H1 (cell line): ENCODE measurements around the gene OLFM2. TPM values are rescaled to one million over a fixed set of nuclear protein-coding genes. Genes with fewer than 3 reads are reported as not detected.

ENCODE experiments used
- CTCF ChIA-PET: fragments of 300-600 bp; sonication (Branson Sonifier 250); formaldehyde crosslinking; loops from one replicate; lab custom pipeline; 2021; ENCODE audit not compliant: partially characterized antibody; lab: Charles Lee
- POLR2A ChIA-PET: fragments of 300-600 bp; sonication (Branson Sonifier 250); formaldehyde crosslinking; loops from one replicate; lab custom pipeline; 2021; ENCODE audit warnings: inconsistent platforms; ENCODE audit not compliant: partially characterized antibody; lab: Charles Lee
- DNase-seq, 2 experiments: peaks; one replicate each; pipeline versions ENCODE4 v3.0.0 to v3.0.0-alpha.2; 2010 to 2022; ENCODE audit warnings: low spot score in 2 of 2, low read depth in 1 of 2, mixed read lengths in 1 of 2
- FAIRE-seq: peaks from 2 replicates; lab custom pipeline; 2011; peaks lifted over from hg19 to GRCh38; lab: Jason Lieb, UNC
- H2AFZ ChIP-seq: 2 replicates; pipeline ENCODE4 v1.8.1; 2012; ENCODE audit warnings: low read length, inconsistent platforms
- H2AK5ac ChIP-seq: 2 replicates; pipeline ENCODE4 v1.6.1; 2013; ENCODE audit warnings: low read depth, low read length
- H2BK120ac ChIP-seq: replicated peaks from 2 replicates; pipeline ENCODE3; 2013; ENCODE audit warnings: low read depth, low read length, inconsistent platforms
- H2BK12ac ChIP-seq: 2 replicates; pipeline ENCODE4 v1.6.1; 2013; ENCODE audit warnings: low read depth, low read length
- H2BK15ac ChIP-seq: 2 replicates; pipeline ENCODE4 v1.6.1; 2013; ENCODE audit warnings: low read length
- H2BK20ac ChIP-seq: 2 replicates; pipeline ENCODE4 v1.6.1; 2013; ENCODE audit warnings: low read length
- H2BK5ac ChIP-seq: 2 replicates; pipeline ENCODE4 v1.6.1; 2013; ENCODE audit warnings: low read depth, low read length
- H3K14ac ChIP-seq: 2 replicates; pipeline ENCODE4 v1.6.1; 2013; ENCODE audit warnings: inconsistent platforms; ENCODE audit not compliant: insufficient read length
- H3K18ac ChIP-seq: 2 replicates; pipeline ENCODE4 v1.6.1; 2013; ENCODE audit warnings: low read length; ENCODE audit errors: extremely low read depth
- H3K23ac ChIP-seq: 2 replicates; pipeline ENCODE4 v1.6.1; 2013; ENCODE audit warnings: inconsistent platforms; ENCODE audit not compliant: insufficient read length
- H3K23me2 ChIP-seq: 2 replicates; pipeline ENCODE4 v1.6.1; 2013; ENCODE audit warnings: low read depth, low read length
- H3K27ac ChIP-seq: 2 replicates; pipeline ENCODE4 v1.6.1; 2011; ENCODE audit warnings: low read depth, low read length, inconsistent platforms
- H3K27me3 ChIP-seq, 4 experiments: replicated peaks in 1 of 4; 1 replicate in 1 of 4; 2 replicates in 3 of 4; pipeline versions ENCODE4 v1.6.1 to v1.8.1; 2011 to 2013; ENCODE audit warnings: low read length in 3 of 4, mild to moderate bottlenecking in 3 of 4, inconsistent platforms in 2 of 4, mixed read lengths in 2 of 4, moderate library complexity in 1 of 4; ENCODE audit not compliant: control insufficient read depth in 3 of 4, insufficient read depth in 3 of 4; ENCODE audit errors: extremely low read depth in 1 of 4
- H3K36me3 ChIP-seq, 4 experiments: 2 replicates each; pipeline versions ENCODE4 v1.6.1 to v1.8.1; 2011 to 2013; ENCODE audit warnings: mild to moderate bottlenecking in 4 of 4, low read length in 3 of 4, moderate library complexity in 2 of 4, control low read depth in 1 of 4, inconsistent platforms in 1 of 4; ENCODE audit not compliant: insufficient read depth in 4 of 4, control insufficient read depth in 2 of 4
- H3K4ac ChIP-seq: replicated peaks from 2 replicates; pipeline ENCODE3; 2013; ENCODE audit warnings: low read length, low read depth, mixed read lengths, inconsistent platforms; ENCODE audit not compliant: insufficient read length
- H3K4me1 ChIP-seq, 4 experiments: replicated peaks in 1 of 4; 1 replicate in 1 of 4; 2 replicates in 3 of 4; pipeline versions ENCODE4 v1.6.1 to v1.8.1; 2011 to 2013; ENCODE audit warnings: low read length in 3 of 4, inconsistent platforms in 2 of 4, mixed read lengths in 1 of 4; ENCODE audit not compliant: insufficient read depth in 4 of 4, control insufficient read depth in 3 of 4
- H3K4me2 ChIP-seq, 2 experiments: 2 replicates each; pipeline versions ENCODE4 v1.6.1 to v1.8.1; 2011 to 2013; ENCODE audit warnings: low read depth in 2 of 2, low read length in 2 of 2, control low read depth in 1 of 2, inconsistent platforms in 1 of 2, mild to moderate bottlenecking in 1 of 2; ENCODE audit not compliant: insufficient read depth in 1 of 2
- H3K4me3 ChIP-seq, 4 experiments: fragments of 200-600, 300-600 bp in 1 of 4; sonication (generic), shearing (Covaris generic), sonication (Bioruptor Twin) in 1 of 4; 2 replicates each; pipeline versions ENCODE4 v1.5.1 to v1.8.1; 2011 to 2016; ENCODE audit warnings: low read length in 4 of 4, low read depth in 3 of 4, control low read depth in 2 of 4, inconsistent platforms in 2 of 4, mild to moderate bottlenecking in 2 of 4, mixed read lengths in 1 of 4, moderate library complexity in 1 of 4; ENCODE audit not compliant: insufficient read depth in 2 of 4; ENCODE audit errors: extremely low read depth in 1 of 4
- H3K56ac ChIP-seq: replicated peaks from 2 replicates; pipeline ENCODE3; 2013; ENCODE audit warnings: low read depth, mild to moderate bottlenecking, mixed read lengths, low read length, inconsistent platforms; ENCODE audit not compliant: insufficient read length
- H3K79me1 ChIP-seq: 2 replicates; pipeline ENCODE4 v1.6.1; 2013; ENCODE audit warnings: low read depth, low read length, control low read depth
- H3K79me2 ChIP-seq, 2 experiments: 2 replicates each; pipeline versions ENCODE4 v1.6.1 to v1.8.1; 2012 to 2013; ENCODE audit warnings: low read length in 2 of 2, mild to moderate bottlenecking in 2 of 2, inconsistent platforms in 1 of 2; ENCODE audit not compliant: insufficient read depth in 2 of 2, control insufficient read depth in 1 of 2
- H3K9ac ChIP-seq, 4 experiments: replicated peaks in 1 of 4; 1 replicate in 1 of 4; 2 replicates in 3 of 4; pipeline versions ENCODE4 v1.6.1 to v1.8.1; 2011 to 2013; ENCODE audit warnings: low read depth in 3 of 4, low read length in 3 of 4, control low read depth in 2 of 4, mild to moderate bottlenecking in 2 of 4, moderate library complexity in 2 of 4, inconsistent platforms in 1 of 4; ENCODE audit errors: extremely low read depth in 1 of 4
- H3K9me3 ChIP-seq, 2 experiments: 2 replicates each; pipeline versions ENCODE4 v1.6.1 to v1.8.1; 2012 to 2013; ENCODE audit warnings: mild to moderate bottlenecking in 2 of 2, moderate library complexity in 2 of 2, control low read depth in 1 of 2, inconsistent platforms in 1 of 2, low read depth in 1 of 2, low read length in 1 of 2, mixed read lengths in 1 of 2; ENCODE audit not compliant: insufficient read depth in 2 of 2
- H4K20me1 ChIP-seq, 2 experiments: replicated peaks in 1 of 2; 2 replicates each; pipeline versions ENCODE3 to v1.8.1; 2011 to 2013; ENCODE audit warnings: inconsistent platforms in 2 of 2, low read length in 2 of 2, mild to moderate bottlenecking in 1 of 2; ENCODE audit not compliant: insufficient read depth in 2 of 2, control insufficient read depth in 1 of 2
- H4K5ac ChIP-seq: 2 replicates; pipeline ENCODE4 v1.6.1; 2013; ENCODE audit warnings: low read length, low read depth, mixed read lengths, inconsistent platforms; ENCODE audit not compliant: insufficient read length
- H4K8ac ChIP-seq: 2 replicates; pipeline ENCODE4 v1.8.0; 2013; ENCODE audit warnings: mild to moderate bottlenecking, moderate library complexity, low read length, inconsistent platforms; ENCODE audit not compliant: insufficient read depth; ENCODE audit errors: extremely low read depth
- H4K91ac ChIP-seq: replicated peaks from 2 replicates; pipeline ENCODE3; 2013; ENCODE audit warnings: low read length, mixed read lengths, inconsistent platforms; ENCODE audit not compliant: insufficient read length
- ASH2L ChIP-seq: fragments of 200-600, 300-600 bp; sonication (generic); IDR thresholded peaks from one replicate; pipeline ENCODE4 v1.7.1; 2017; ENCODE audit warnings: low read length
- CREB1 ChIP-seq: IDR thresholded peaks from 2 replicates; pipeline ENCODE4 v1.6.1; 2012; ENCODE audit warnings: inconsistent platforms
- EGR1 ChIP-seq: IDR thresholded peaks from 2 replicates; pipeline ENCODE4 v1.6.1; 2011; ENCODE audit warnings: low read depth, low read length, borderline replicate concordance
- JUND ChIP-seq: IDR thresholded peaks from 2 replicates; pipeline ENCODE4 v1.6.1; 2011; ENCODE audit warnings: mild to moderate bottlenecking, improper control_type of control experiment, low read length
- PHF8 ChIP-seq: fragments of 200-600 bp; sonication (generic); conservative IDR thresholded peaks from 2 replicates; pipeline ENCODE4 v1.7.1; 2012; ENCODE audit warnings: low read depth, mild to moderate bottlenecking, inconsistent platforms, low read length, moderate library complexity
- POLR2A ChIP-seq, 2 experiments: IDR thresholded peaks; 1 replicate in 1 of 2; 2 replicates in 1 of 2; pipeline ENCODE4 v1.6.1; 2011; ENCODE audit warnings: low read depth in 2 of 2, low read length in 2 of 2, mild to moderate bottlenecking in 2 of 2; ENCODE audit errors: control extremely low read depth in 1 of 2
- RAD21 ChIP-seq, 2 experiments: IDR thresholded peaks in 1 of 2; conservative IDR thresholded peaks in 1 of 2; 2 replicates each; pipeline ENCODE4 v1.6.1; 2011; ENCODE audit warnings: low read depth in 2 of 2, low read length in 2 of 2, improper control_type of control experiment in 1 of 2, inconsistent platforms in 1 of 2, mild to moderate bottlenecking in 1 of 2, moderate library complexity in 1 of 2
- WGBS, 2 experiments: shearing (Covaris generic) in 1 of 2; methylation state at CpG; one replicate each; pipeline versions ENCODE4 v1.1.6 to v1.1.7; 2013 to 2015; ENCODE audit warnings: low lambda C conversion rate in 2 of 2, mixed read lengths in 2 of 2, inconsistent platforms in 1 of 2, low coverage in 1 of 2, missing lambda C conversion rate in 1 of 2; ENCODE audit not compliant: insufficient replicate concordance in 2 of 2, insufficient coverage in 1 of 2, insufficient read length in 1 of 2; ENCODE audit errors: extremely low coverage in 1 of 2, missing lambda C conversion rate in 1 of 2; 5-methylcytosine and 5-hydroxymethylcytosine counted together
- polyA plus RNA-seq, 7 experiments: library from polyadenylated mRNA; depleted of rRNA in 3 of 7; stranded (reverse) in 5 of 7; unstranded in 2 of 7; fragments of >200 nt in 5 of 7; fragments of 200-250 nt in 2 of 7; gene quantifications; 1 replicate in 5 of 7; 2 replicates in 1 of 7; 4 replicates in 1 of 7; pipeline versions ENCODE4 v1.2.1 to v1.2.3, GENCODE V29; 2011 to 2013; ENCODE audit warnings: missing spikeins in 2 of 7, mixed read lengths in 2 of 7
- total RNA-seq: library from RNA; stranded (reverse); fragmentation: NEBNext Ultra II Directional; extraction: Animal tissue kit (Norgen Biotek cat#: 25700); gene quantifications from 2 replicates; pipeline ENCODE4 v1.2.1, GENCODE V29; 2021
- TF ChIP-seq, protein P1 (sequence below): IDR thresholded peaks from 2 replicates; pipeline ENCODE4 v1.6.1; 2012; ENCODE audit warnings: low read length, inconsistent platforms
- TF ChIP-seq, protein P2 (sequence below): IDR thresholded peaks from 2 replicates; pipeline ENCODE4 v1.6.1; 2012; ENCODE audit warnings: inconsistent platforms
- TF ChIP-seq, protein P3 (sequence below): IDR thresholded peaks from 2 replicates; pipeline ENCODE4 v1.6.1; 2011; ENCODE audit warnings: low read depth, mild to moderate bottlenecking, low read length; ENCODE audit not compliant: insufficient read depth

Gene OLFM2
- total and polyA plus RNA-seq, 2 of the 8 experiments (the other 6 are each of a cell fraction or from before 2014, with no cell fraction given) = 68.2 to 151 TPM

DNA sequence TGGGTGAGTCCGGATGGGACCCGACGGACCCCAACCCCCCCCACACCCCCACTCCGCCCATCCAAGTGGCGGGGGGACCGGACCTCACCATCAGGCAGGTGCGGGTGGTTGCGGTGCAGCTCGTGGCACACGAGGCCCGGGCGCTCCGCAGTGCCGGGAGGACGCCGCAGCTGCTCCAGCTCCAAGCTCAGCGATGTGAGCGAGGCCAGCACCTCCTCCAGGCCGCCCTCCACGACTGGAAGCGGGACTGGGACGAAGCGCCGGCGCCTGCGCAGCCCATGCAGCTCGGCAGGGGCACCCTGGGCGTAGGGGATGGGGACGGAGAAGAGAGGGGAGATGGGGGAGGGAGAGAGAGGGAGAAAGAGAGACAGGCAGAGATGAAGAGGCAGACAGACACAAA lies 30.1 kb upstream of the OLFM2 start:
- Histone ChIP-seq H3K14ac (no peak overlapping the region), H4K5ac (no peak overlapping the region), H3K23me2 (peaks cover 11% of the 10 kb centered on the region; the same call in 1 of the 2 replicates), H3K4ac (no peak overlapping the region), H2AK5ac (no peak overlapping the region), H3K4me2 (peak overlapping the region; percentile 66 to 68), H3K23ac (no peak overlapping the region), H3K27me3 (peaks cover 0 to 10% (median 7%) of the 10 kb centered on the region in 4 experiments; a peak in 6 of 7 replicates), H2BK120ac (no peak overlapping the region), H3K18ac (peak overlapping the region; percentile 71), H2BK12ac (peak overlapping the region; percentile 50; the same call in 1 of the 2 replicates), H2AFZ (peak overlapping the region; percentile 87), H2BK15ac (no peak overlapping the region), H3K36me3 (no peaks in the 10 kb centered on the region), H3K79me2 (no peaks in the 10 kb centered on the region), H4K8ac (no peak overlapping the region), H4K20me1 (no peaks in the 10 kb centered on the region), H3K4me1 (peaks cover 0 to 9% (median 0%) of the 10 kb centered on the region in 4 experiments; a peak in 2 of 7 replicates), H2BK5ac (0 out of 2 replicates have a peak overlapping the region, but pooled peaks have one; percentile 24), H3K9ac (no peak overlapping the region), H3K9me3 (no peaks in the 10 kb centered on the region), H3K79me1 (no peaks in the 10 kb centered on the region), H4K91ac (no peak overlapping the region), H3K4me3 (peak overlapping the region; percentile 4 to 56 (median 42); a peak in 7 of 8 replicates), H3K56ac (no peak overlapping the region), H3K27ac (no peak overlapping the region), H2BK20ac (peak overlapping the region; percentile 86; the same call in 1 of the 2 replicates)
- CTCF ChIA-PET = interaction anchor here (0.5 to 5.7 kb wide), 6 partner anchors 14 to 34 kb away, joined by 3 to 44 read pairs (median 14); no protein-coding TSS in a partner anchor
- WGBS, 2 experiments = 4% methylated on average over 9 of the region's 29 CpGs; no CpG with 5 or more reads in 1 of the 2 experiments
- FAIRE-seq (no peak), DNase-seq (peak; percentile 49 to 83)
- POLR2A ChIA-PET = interaction anchor here (0.7 to 1.5 kb wide), 3 partner anchors 9 to 31 kb away, joined by 3 to 5 read pairs (median 3); no protein-coding TSS in a partner anchor
- TF ChIP-seq RAD21 (IDR thresholded peaks at IDR 0.05 in 1 of 2, conservative IDR thresholded peaks at IDR 0.05 in 1 of 2; ENCODE audit: low read depth in 2 of 2, low read length in 2 of 2) (peak in 1 of 2 experiments; percentile 38; a peak in 2 of 4 replicates), PHF8 (no peak), JUND (no peak), POLR2A (IDR thresholded peaks at IDR 0.05; ENCODE audit: control extremely low read depth in 1 of 2, low read depth in 2 of 2, low read length in 2 of 2) (0 out of 3 replicates have a peak, but pooled peaks of 1 of the 2 experiments have one; percentile 29), EGR1 (peak; percentile 20; the same call in 1 of the 2 replicates), CREB1 (no peak), ASH2L (peak; percentile 73)
- TF ChIP-seq, protein P1, sequence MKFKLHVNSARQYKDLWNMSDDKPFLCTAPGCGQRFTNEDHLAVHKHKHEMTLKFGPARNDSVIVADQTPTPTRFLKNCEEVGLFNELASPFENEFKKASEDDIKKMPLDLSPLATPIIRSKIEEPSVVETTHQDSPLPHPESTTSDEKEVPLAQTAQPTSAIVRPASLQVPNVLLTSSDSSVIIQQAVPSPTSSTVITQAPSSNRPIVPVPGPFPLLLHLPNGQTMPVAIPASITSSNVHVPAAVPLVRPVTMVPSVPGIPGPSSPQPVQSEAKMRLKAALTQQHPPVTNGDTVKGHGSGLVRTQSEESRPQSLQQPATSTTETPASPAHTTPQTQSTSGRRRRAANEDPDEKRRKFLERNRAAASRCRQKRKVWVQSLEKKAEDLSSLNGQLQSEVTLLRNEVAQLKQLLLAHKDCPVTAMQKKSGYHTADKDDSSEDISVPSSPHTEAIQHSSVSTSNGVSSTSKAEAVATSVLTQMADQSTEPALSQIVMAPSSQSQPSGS = no peak
- TF ChIP-seq, protein P2, sequence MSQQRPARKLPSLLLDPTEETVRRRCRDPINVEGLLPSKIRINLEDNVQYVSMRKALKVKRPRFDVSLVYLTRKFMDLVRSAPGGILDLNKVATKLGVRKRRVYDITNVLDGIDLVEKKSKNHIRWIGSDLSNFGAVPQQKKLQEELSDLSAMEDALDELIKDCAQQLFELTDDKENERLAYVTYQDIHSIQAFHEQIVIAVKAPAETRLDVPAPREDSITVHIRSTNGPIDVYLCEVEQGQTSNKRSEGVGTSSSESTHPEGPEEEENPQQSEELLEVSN = peak; percentile 86
- TF ChIP-seq, protein P3, sequence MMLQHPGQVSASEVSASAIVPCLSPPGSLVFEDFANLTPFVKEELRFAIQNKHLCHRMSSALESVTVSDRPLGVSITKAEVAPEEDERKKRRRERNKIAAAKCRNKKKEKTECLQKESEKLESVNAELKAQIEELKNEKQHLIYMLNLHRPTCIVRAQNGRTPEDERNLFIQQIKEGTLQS = no peak
